ENCODE measurements around the gene WDR5B. TPM values are rescaled to one million over a fixed set of nuclear protein-coding genes. Genes with fewer than 3 reads are reported as not detected.
A peak's percentile ranks its signal among the peaks of the same experiment; 100 is the strongest.

The WDR5B gene
- total RNA-seq, 3 donors from 2014 or later (not counting 1 experiment from before 2014, with no cell fraction given) = 5.1 to 9.4 (median 6.3) TPM

- Histone ChIP-seq H3K27ac (ENCODE audit: low read length) (no peak overlapping the region), H3K4me3 (ENCODE audit: low read length) (no peak overlapping the region), H3K36me3 (ENCODE audit: control insufficient read depth, insufficient read depth, low read length) (peaks cover 36% of the 10 kb centered on the region), H3K9me3 (ENCODE audit: control insufficient read depth, insufficient read depth, low read length) (no peaks in the 10 kb centered on the region), H3K27me3 (ENCODE audit: control insufficient read depth, insufficient read depth, low read length) (no peaks in the 10 kb centered on the region), H3K4me1 (ENCODE audit: control insufficient read depth, insufficient read depth, low read length) (peaks cover under 1% of the 10 kb centered on the region)
- Mint-ChIP-seq H3K27me3 (ENCODE audit: low read depth in 2 of 2) (no peaks in the 10 kb centered on the region), H3K9me3 (no peaks in the 10 kb centered on the region), H3K27ac (no peak overlapping the region), H3K36me3 (no peaks in the 10 kb centered on the region), H3K4me1 (peaks cover 27 to 29% of the 10 kb centered on the region in 2 donors), H3K4me3 (no peak overlapping the region)
- no peak for TF ChIP-seq CTCF (IDR thresholded peaks at IDR 0.05)
- intact Hi-C loops (cut with micrococcal nuclease) = loop anchor here (10.0 kb wide), 1 partner anchor 1175 kb away; the partner anchor contains the start of gene HACD2
- ATAC-seq = no peak
- 98% methylated on average over 3 of the region's 4 CpGs for WGBS (ENCODE audit: insufficient coverage)
- DNase-seq = no peak
Observed at GRCh38 chr3:122410111-122410510, 5.8 kb downstream of the WDR5B start.

- DNase-seq = no peak
- Mint-ChIP-seq H3K9me3 (no peaks in the 10 kb centered on the region), H3K4me1 (peaks cover 20 to 22% of the 10 kb centered on the region in 2 donors), H3K36me3 (no peaks in the 10 kb centered on the region), H3K27ac (peak overlapping the region in 1 of 2 donors; percentile 5), H3K27me3 (ENCODE audit: low read depth in 2 of 2) (no peaks in the 10 kb centered on the region), H3K4me3 (no peak overlapping the region)
- peak overlapping the region; percentile 41 for H3K27ac ChIP-seq (ENCODE audit: low read length)
- no peaks in the 10 kb centered on the region for H3K9me3 ChIP-seq (ENCODE audit: control insufficient read depth, insufficient read depth, low read length)
- peak in 1 of 3 donors; percentile 49 for ATAC-seq
- no peaks in the 10 kb centered on the region for H3K27me3 ChIP-seq (ENCODE audit: control insufficient read depth, insufficient read depth, low read length)
- H3K36me3 ChIP-seq (ENCODE audit: control insufficient read depth, insufficient read depth, low read length) = peaks cover 40% of the 10 kb centered on the region
- no peak for TF ChIP-seq CTCF (IDR thresholded peaks at IDR 0.05)
- no peaks in the 10 kb centered on the region for H3K4me1 ChIP-seq (ENCODE audit: control insufficient read depth, insufficient read depth, low read length)
- no peak overlapping the region for H3K4me3 ChIP-seq (ENCODE audit: low read length)
- intact Hi-C loops (cut with micrococcal nuclease) = no loop called here
- WGBS (ENCODE audit: insufficient coverage) = 47% methylated on average over 6 of the region's 6 CpGs
Observed at GRCh38 chr3:122409446-122409845, 6.4 kb downstream of the WDR5B start.

- H3K27me3 Mint-ChIP-seq (ENCODE audit: low read depth in 2 of 2) = no peaks in the 10 kb centered on the region
- Histone ChIP-seq H3K9me3 (ENCODE audit: control insufficient read depth, insufficient read depth, low read length) (no peaks in the 10 kb centered on the region), H3K27me3 (ENCODE audit: control insufficient read depth, insufficient read depth, low read length) (no peaks in the 10 kb centered on the region), H3K36me3 (ENCODE audit: control insufficient read depth, insufficient read depth, low read length) (peaks cover 49% of the 10 kb centered on the region), H3K4me3 (ENCODE audit: low read length) (no peak overlapping the region), H3K27ac (ENCODE audit: low read length) (no peak overlapping the region), H3K4me1 (ENCODE audit: control insufficient read depth, insufficient read depth, low read length) (no peaks in the 10 kb centered on the region)
- no CpG with 5 or more reads among the region's 1 CpG for WGBS (ENCODE audit: insufficient coverage)
- peaks cover 11 to 12% of the 10 kb centered on the region in 2 donors for H3K4me1 Mint-ChIP-seq
- intact Hi-C loops (cut with micrococcal nuclease) = no loop called here
- peak overlapping the region in 1 of 2 donors; percentile 22 for H3K27ac Mint-ChIP-seq
- DNase-seq (no peak), ATAC-seq (no peak)
- no peaks in the 10 kb centered on the region for H3K36me3 Mint-ChIP-seq
- H3K9me3 Mint-ChIP-seq = no peaks in the 10 kb centered on the region
- no peak for TF ChIP-seq CTCF (IDR thresholded peaks at IDR 0.05)
- H3K4me3 Mint-ChIP-seq = no peak overlapping the region
Observed at GRCh38 chr3:122407946-122408345, 7.9 kb downstream of the WDR5B start.

GRCh38 chr3:122406198-122406597, 9.7 kb downstream of the WDR5B start:
- Histone ChIP-seq H3K27ac (ENCODE audit: low read length) (no peak overlapping the region), H3K4me3 (ENCODE audit: low read length) (no peak overlapping the region), H3K9me3 (ENCODE audit: control insufficient read depth, insufficient read depth, low read length) (no peaks in the 10 kb centered on the region), H3K4me1 (ENCODE audit: control insufficient read depth, insufficient read depth, low read length) (no peaks in the 10 kb centered on the region), H3K36me3 (ENCODE audit: control insufficient read depth, insufficient read depth, low read length) (peaks cover 51% of the 10 kb centered on the region), H3K27me3 (ENCODE audit: control insufficient read depth, insufficient read depth, low read length) (no peaks in the 10 kb centered on the region)
- H3K27ac Mint-ChIP-seq = no peak overlapping the region
- no peaks in the 10 kb centered on the region for H3K27me3 Mint-ChIP-seq (ENCODE audit: low read depth in 2 of 2)
- H3K36me3 Mint-ChIP-seq = no peaks in the 10 kb centered on the region
- no peak for TF ChIP-seq CTCF (IDR thresholded peaks at IDR 0.05)
- no peak overlapping the region for H3K4me3 Mint-ChIP-seq
- intact Hi-C loops (cut with micrococcal nuclease) = no loop called here
- H3K4me1 Mint-ChIP-seq = peaks cover 0 to 9% of the 10 kb centered on the region in 2 donors
- no peak for DNase-seq
- no peaks in the 10 kb centered on the region for H3K9me3 Mint-ChIP-seq
- no peak for ATAC-seq
- WGBS (ENCODE audit: insufficient coverage) = 88% methylated on average over 4 of the region's 4 CpGs
